ENCODE data around the gene RARA. TPM values are rescaled to one million over a fixed set of nuclear protein-coding genes. Genes with fewer than 3 reads are reported as not detected.

Gene RARA
- total RNA-seq, 1 experiment from 2014 or later: 21.8 TPM

DNA sequence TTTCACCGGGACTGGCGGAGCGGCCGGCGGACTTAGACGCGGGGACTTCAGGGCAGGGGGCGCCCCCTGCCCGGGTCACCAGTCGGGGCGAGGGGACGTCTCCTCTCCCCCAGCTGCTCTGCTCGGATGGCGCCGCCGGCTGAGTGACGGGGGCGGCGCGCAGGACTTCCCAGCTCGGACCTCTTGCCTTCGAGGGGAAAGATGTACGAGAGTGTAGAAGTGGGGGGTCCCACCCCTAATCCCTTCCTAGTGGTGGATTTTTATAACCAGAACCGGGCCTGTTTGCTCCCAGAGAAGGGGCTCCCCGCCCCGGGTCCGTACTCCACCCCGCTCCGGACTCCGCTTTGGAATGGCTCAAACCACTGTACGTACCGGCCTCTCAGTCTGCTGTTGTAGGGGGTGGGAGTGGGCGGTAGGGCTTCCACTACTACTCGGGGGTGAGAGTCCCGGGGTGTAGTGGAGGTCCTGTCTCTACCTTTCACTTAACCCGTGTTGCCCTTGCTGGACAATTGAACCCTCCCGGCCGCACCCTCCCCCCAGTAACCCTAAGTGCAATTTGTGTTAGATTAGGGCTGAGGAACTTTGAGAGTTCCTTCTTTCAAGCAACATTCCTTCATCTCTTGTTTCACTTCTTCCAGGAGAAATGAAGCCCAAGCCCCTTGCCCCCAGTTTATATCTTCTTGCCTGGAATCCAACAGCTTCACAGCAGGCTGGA, 33.7 kb downstream of the RARA start:
- Histone ChIP-seq H2AFZ (no peak overlapping the region), H3K36me3 (ENCODE audit: low read depth) (no peaks in the 10 kb centered on the region), H3K27ac (no peak overlapping the region), H3K9me3 (ENCODE audit: insufficient read depth, low read depth) (no peaks in the 10 kb centered on the region), H3K4me2 (peak overlapping the region; percentile 82), H3K4me1 (replicated peaks; ENCODE audit: insufficient read depth) (peaks cover 12% of the 10 kb centered on the region; the same call in 1 of the 2 replicates), H3K27me3 (ENCODE audit: insufficient read depth, low read depth) (no peaks in the 10 kb centered on the region), H3K4me3 (peak overlapping the region; percentile 65), H4K20me1 (ENCODE audit: insufficient read depth) (no peaks in the 10 kb centered on the region; the same call in 1 of the 2 replicates), H3K9me2 (ENCODE audit: insufficient read depth) (no peaks in the 10 kb centered on the region), H3F3A (ENCODE audit: insufficient read depth, low read depth) (peaks cover 23% of the 10 kb centered on the region), H3K79me2 (ENCODE audit: low read depth) (peaks cover 44% of the 10 kb centered on the region)
- intact Hi-C loops (cut with micrococcal nuclease; ENCODE audit: unreplicated experiment): no loop called here
- BruUV-seq (replicated peaks): TSS peak; percentile 46
- ChIA-PET POLR2A (ENCODE audit: unreplicated experiment) (no interaction called here), CTCF (interaction anchor here (1.1 to 1.2 kb wide), 2 partner anchors 26 kb away, joined by 3 to 11 read pairs; no protein-coding TSS in a partner anchor)
- no peak for DNase-seq
- TF ChIP-seq, protein P1, sequence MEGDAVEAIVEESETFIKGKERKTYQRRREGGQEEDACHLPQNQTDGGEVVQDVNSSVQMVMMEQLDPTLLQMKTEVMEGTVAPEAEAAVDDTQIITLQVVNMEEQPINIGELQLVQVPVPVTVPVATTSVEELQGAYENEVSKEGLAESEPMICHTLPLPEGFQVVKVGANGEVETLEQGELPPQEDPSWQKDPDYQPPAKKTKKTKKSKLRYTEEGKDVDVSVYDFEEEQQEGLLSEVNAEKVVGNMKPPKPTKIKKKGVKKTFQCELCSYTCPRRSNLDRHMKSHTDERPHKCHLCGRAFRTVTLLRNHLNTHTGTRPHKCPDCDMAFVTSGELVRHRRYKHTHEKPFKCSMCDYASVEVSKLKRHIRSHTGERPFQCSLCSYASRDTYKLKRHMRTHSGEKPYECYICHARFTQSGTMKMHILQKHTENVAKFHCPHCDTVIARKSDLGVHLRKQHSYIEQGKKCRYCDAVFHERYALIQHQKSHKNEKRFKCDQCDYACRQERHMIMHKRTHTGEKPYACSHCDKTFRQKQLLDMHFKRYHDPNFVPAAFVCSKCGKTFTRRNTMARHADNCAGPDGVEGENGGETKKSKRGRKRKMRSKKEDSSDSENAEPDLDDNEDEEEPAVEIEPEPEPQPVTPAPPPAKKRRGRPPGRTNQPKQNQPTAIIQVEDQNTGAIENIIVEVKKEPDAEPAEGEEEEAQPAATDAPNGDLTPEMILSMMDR (conservative IDR thresholded peaks at IDR 0.05): no peak
- no peak for TF ChIP-seq EZH2 (IDR thresholded peaks at IDR 0.05; ENCODE audit: low read depth)

DNA sequence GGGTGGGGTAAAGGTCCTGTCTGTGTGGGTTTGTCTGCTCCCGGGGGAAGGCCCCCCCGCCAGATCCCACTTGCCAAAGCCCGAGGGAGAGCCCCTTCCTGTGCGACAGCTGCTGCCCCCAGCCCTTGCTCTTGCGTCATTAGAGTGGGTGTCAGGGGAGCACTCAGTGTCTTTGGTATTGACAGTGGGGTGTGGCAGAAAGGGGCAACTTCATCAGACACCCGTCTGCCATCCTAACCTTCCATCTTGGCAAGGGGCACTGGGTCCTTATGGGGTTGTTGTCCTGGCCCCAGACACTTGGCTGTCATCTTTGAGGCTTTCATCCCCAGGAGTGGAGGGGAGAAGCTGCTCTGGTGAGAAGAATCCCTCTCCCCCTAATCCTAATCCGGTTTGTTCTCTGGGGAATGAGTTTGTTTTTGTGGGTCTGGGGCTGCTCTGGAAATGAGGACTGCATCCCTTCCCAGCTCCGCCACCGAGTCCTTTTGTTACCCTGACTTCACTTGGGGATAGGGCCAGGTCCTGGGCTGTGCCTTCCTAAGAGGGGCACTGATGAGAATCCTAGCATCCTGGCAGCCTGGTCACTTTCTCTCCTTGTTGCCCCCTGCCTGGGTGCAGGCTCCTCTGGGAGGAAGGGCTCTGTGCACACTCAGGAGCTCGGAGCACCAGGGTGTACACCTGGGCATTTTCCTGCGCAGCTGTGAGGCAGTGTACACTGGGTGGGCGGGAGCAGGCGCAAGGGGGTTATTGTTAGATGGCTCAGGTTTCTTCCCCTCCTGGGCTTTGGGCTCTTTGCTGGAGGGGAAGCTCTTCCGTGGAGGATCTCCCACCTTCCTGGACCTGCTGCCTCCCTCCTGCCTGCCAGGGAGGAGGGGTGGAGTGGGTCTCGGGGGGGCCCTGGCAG, 34.5 kb downstream of the RARA start:
- Histone ChIP-seq H3K4me1 (replicated peaks; ENCODE audit: insufficient read depth) (peaks cover 12% of the 10 kb centered on the region; the same call in 1 of the 2 replicates), H3K27me3 (ENCODE audit: insufficient read depth, low read depth) (no peaks in the 10 kb centered on the region), H3K79me2 (ENCODE audit: low read depth) (peaks cover 38% of the 10 kb centered on the region), H3K9me3 (ENCODE audit: insufficient read depth, low read depth) (no peaks in the 10 kb centered on the region), H3K4me2 (peak overlapping the region; percentile 82), H3K27ac (no peak overlapping the region), H3K4me3 (no peak overlapping the region), H3K9me2 (ENCODE audit: insufficient read depth) (no peaks in the 10 kb centered on the region), H3K36me3 (ENCODE audit: low read depth) (no peaks in the 10 kb centered on the region), H2AFZ (no peak overlapping the region), H4K20me1 (ENCODE audit: insufficient read depth) (no peaks in the 10 kb centered on the region; the same call in 1 of the 2 replicates), H3F3A (ENCODE audit: insufficient read depth, low read depth) (peaks cover 23% of the 10 kb centered on the region)
- CTCF ChIA-PET: interaction anchor here (0.6 to 1.1 kb wide), 2 partner anchors 27 to 164 kb away, joined by 3 read pairs; no protein-coding TSS in a partner anchor
- POLR2A ChIA-PET (ENCODE audit: unreplicated experiment): no interaction called here
- TF ChIP-seq EZH2 (IDR thresholded peaks at IDR 0.05; ENCODE audit: low read depth): no peak
- TF ChIP-seq, protein P1 (conservative IDR thresholded peaks at IDR 0.05): no peak
- no peak for DNase-seq
- intact Hi-C loops (cut with micrococcal nuclease; ENCODE audit: unreplicated experiment): no loop called here
- no TSS peak for BruUV-seq (replicated peaks)

DNA sequence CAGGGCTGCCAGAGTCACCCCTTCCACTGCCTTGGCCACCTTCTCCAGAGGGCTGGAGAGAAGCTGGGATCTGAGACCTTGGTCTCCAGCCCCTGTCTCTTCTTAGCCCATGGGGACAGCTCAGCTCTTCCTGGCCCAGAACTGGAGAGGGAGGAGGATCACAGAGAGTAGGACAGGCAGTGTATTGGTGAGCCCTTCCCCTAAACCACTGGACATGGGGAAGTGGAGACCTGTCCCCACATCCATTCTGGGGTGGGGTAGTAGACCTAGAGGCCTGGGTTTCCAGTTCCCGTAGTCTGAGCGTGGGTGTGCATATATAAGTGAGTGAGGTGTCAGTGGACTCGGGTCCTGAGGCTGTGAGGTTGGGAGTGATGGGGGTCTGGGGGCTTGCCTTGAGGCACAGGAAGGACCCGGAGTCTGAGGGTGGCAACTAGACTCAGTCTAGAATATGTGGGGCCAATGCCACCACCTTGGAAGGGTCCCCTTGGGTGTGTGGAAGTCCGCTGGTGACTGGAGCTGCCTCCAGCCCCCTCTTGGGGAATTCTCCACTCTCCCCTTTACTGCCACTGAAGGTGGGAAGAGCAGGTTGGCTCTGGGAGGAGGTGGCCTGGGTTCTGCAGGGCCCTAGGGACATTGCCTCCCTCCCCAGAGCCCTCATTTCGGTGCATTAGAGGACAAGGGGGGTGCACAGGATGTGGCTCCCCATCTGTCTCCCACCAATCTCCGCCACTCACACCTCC, 35.6 kb downstream of the RARA start:
- BruUV-seq (replicated peaks): TSS peak; percentile 16
- Histone ChIP-seq H3F3A (ENCODE audit: insufficient read depth, low read depth) (peaks cover 21% of the 10 kb centered on the region), H3K36me3 (ENCODE audit: low read depth) (no peaks in the 10 kb centered on the region), H3K79me2 (ENCODE audit: low read depth) (peaks cover 38% of the 10 kb centered on the region), H3K27ac (no peak overlapping the region), H3K9me2 (ENCODE audit: insufficient read depth) (no peaks in the 10 kb centered on the region), H3K4me2 (peak overlapping the region; percentile 47; the same call in 1 of the 2 replicates), H4K20me1 (ENCODE audit: insufficient read depth) (no peaks in the 10 kb centered on the region; the same call in 1 of the 2 replicates), H3K4me3 (no peak overlapping the region; the same call in 1 of the 2 replicates), H3K4me1 (replicated peaks; ENCODE audit: insufficient read depth) (peaks cover 12% of the 10 kb centered on the region; the same call in 1 of the 2 replicates), H3K9me3 (ENCODE audit: insufficient read depth, low read depth) (no peaks in the 10 kb centered on the region), H3K27me3 (ENCODE audit: insufficient read depth, low read depth) (no peaks in the 10 kb centered on the region), H2AFZ (no peak overlapping the region)
- no peak for TF ChIP-seq EZH2 (IDR thresholded peaks at IDR 0.05; ENCODE audit: low read depth)
- TF ChIP-seq, protein P1 (conservative IDR thresholded peaks at IDR 0.05): no peak
- DNase-seq: no peak
- intact Hi-C loops (cut with micrococcal nuclease; ENCODE audit: unreplicated experiment): no loop called here
- POLR2A ChIA-PET (ENCODE audit: unreplicated experiment): no interaction called here
- CTCF ChIA-PET: interaction anchor here (0.7 kb wide), 1 partner anchor 238 kb away, joined by 3 read pairs; no protein-coding TSS in a partner anchor

Measured in PC-9 (cell line).